IPS-NIHi7 (cell line): ENCODE data around the gene SCARB1.
"Not testable (repeated sequence)": the region's sequence is repeated elsewhere in the genome, so short reads cannot be mapped to it uniquely, and the experiment has no call there.

Experiments used
- DNase-seq: peaks from one replicate; pipeline ENCODE4 v3.0.0; 2012; ENCODE audit warnings: mixed read lengths; ENCODE audit errors: extremely low spot score

Gene SCARB1

DNA sequence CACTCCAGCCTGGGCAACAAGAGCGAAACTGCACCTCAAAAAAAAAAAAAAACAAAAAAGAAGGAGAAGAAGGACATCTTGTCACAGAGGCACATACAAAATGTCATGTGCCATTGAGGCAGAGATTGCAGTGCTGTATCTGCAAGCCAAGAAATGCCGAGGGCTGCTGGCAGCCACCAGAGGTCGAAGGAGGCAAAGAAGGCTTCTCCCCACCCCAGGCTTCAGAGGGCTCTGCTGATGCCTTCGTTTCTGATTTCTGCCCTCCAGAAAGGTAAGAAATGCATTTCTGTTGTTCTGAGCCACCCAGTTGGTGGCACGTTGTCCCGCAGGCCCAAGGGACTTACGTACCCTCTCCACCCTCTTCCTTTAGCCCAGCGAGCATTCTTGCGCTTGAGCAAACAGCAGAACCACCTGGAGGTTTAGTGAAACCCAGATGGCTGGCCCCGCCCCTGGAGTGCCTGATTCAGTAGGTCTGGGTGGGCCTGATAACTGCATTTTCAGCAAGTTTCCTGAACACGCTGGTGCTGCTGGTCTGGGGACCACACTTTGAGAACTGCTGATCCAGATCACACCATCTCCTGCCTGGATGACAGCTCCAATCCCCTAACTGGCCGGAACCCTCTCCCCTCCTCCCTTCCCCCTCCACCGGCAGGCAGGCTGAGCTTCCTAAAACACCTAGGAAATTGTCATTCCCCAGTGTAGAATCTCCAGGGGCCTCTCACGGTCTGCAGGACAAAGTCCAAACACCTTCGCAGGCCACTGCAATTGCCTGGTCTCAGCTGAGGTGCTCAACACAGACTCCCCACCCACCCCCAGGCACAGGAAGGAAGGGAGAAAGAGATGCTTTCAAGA, 21.1 kb upstream of the SCARB1 start:
- DNase-seq = peak; percentile 43

DNA sequence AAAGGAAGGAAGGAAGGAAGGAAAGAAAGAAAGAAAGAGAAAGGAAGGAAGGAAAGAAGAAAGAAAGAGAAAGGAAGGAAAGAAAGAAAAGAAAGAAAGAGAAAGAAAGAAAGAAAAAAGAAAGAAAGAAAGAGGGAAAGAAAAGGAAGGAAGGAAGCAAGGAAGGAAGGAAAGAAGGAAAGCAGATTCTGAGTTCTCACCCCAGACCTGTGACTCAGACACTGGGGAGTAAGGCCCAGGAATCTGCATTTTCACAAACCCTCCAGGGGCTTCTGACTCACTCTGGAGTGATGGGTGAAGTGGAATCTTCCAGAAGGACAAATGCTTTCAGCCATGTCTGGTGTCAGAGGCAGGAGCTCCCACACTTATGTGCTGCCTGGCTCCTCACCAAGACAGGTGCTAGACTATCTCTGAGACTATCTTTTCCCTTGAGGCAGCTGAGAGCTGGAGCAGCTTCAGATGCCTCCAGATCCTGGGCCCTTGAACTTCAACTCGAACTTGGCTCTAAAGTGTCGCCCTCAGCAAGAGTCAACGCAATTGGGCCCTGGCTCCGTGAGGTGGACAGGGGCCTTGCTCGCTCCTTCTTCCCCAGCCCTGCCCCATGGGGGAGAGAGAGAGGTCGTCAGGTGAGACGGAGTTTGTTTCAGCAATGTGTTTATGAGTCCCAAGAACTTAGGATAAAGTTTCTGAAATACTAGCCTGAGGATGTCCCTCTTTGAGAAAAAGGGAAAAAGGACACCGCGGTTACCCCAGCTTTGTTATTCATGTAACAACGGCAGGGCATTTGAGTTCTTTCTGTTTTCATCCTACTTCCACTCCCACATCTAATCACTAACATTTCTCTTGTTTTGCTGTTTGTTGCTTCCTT, 19.8 kb upstream of the SCARB1 start:
- DNase-seq = no peak

DNA sequence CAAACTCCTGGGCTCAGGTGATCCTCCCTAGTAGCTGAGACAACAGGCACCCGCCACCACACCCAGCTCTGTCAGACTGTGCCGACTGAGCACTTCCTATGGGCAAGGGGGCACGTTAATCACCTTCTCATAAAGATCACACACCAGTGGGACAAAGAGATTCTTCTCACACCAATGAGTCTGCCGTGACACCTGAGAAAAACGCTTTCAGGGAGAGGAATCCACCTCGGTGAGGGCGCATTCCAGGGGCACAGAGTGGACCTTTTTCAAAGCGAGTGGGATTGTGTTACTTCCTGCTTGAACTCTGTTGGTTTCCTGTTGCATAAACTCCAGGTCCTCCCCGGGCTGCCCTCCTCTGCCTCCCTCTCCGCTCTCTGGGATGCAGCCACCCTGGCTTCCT, 17.5 kb upstream of the SCARB1 start:
- DNase-seq = no peak

DNA sequence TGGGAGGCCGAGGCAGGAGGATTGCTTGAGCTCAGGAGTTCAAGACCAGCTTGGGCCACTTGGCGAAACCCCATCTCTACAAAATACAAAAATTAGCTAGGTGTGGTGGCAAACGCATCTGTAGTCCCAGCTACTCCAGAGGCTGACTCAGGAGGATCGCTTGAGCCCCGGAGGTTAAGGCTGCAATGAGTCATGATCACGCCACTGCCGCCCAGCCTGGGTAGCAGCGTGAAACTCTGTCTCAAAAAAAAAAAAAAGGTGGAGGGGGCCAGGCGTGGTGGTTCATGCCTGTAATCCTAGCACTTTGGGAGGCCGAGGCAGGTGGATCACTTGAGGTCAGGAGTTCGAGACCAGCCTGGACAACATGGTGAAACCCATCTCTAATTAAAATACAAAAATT, 16.7 kb upstream of the SCARB1 start:
- not testable (repeated sequence) for DNase-seq

DNA sequence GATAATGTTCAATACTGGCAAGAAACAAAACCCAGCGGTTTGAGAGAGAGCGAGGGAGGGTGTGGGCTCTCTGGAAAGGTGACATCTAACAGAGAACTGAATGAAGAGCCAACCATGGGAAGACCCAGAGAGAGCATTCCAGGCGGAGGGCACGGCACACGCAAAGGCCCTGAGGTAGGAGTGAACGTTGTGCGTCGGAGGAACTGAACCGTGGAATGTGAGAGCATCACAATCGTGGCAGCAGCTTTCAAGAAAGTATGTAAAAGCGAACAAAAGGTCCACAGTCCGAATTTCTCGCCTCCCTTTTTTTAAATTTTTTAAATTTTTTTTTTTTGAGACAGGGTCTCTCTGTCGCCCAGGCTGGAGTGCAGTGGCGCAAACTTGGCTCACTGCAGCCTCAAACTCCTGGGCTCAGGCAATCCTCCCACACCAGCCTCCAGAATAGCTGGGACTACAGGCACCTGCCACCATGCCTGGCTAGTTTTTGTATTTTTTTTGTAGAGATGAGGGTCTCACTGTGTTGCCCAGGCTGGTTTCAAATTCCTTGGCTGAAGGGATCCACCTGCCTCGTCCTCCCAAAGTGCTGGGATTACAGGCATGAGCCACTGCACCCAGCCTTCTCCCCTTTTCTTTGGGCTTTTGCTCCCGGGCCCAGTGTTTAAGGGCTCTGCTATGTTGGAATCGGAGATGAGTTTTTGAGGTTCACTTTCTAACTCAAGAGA, 15.3 kb upstream of the SCARB1 start:
- DNase-seq = no peak

DNA sequence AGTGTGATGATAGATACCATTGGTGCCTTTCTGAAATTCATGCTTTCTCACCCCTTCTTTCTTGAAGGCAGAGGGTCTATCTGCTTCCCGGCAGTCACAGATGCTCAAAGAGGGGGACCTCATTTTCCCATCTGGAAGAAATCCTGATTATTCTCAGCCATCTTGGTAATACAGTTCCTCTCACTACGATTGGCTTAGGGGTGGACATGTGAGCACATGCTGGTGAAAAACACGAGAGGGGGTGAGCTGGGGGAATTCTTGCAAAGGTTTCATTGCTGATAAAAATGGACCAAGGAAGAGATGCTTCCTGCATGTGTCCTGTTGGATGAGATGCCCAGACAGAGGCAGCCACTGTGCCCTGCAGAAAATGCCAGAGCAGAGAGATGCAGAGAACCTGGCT, 13.8 kb upstream of the SCARB1 start:
- DNase-seq = no peak

DNA sequence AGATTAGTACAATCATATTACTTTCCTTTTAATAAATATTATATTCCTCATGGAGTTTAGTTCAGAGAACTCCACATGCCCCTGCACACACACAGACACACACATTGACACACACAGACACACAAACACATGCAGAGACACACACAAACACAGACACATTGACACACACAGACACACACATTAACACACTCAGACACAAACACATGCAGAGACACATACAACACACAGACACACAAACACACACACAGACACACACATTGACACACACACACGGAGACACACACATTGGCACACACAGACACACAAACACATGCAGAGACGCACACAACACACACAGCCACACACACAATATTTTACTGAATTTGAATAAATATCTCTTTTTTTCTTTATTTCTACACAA, 12.5 kb upstream of the SCARB1 start:
- no peak for DNase-seq

DNA sequence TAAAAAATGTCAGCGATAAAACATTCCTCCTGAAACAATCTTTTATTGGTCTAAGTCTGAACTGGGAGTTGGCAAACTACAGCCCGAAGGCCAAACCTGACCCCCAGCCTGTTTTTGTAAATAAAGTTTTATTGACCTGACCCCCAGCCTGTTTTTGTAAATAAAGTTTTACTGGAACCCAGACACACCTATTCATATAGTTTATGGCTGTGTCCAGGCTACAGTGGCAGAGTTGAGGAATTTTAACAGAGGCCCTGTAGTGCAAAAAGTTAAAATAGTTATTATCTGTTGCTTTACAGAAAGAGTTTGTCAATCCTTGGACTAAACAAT, 12.1 kb upstream of the SCARB1 start:
- DNase-seq = no peak

DNA sequence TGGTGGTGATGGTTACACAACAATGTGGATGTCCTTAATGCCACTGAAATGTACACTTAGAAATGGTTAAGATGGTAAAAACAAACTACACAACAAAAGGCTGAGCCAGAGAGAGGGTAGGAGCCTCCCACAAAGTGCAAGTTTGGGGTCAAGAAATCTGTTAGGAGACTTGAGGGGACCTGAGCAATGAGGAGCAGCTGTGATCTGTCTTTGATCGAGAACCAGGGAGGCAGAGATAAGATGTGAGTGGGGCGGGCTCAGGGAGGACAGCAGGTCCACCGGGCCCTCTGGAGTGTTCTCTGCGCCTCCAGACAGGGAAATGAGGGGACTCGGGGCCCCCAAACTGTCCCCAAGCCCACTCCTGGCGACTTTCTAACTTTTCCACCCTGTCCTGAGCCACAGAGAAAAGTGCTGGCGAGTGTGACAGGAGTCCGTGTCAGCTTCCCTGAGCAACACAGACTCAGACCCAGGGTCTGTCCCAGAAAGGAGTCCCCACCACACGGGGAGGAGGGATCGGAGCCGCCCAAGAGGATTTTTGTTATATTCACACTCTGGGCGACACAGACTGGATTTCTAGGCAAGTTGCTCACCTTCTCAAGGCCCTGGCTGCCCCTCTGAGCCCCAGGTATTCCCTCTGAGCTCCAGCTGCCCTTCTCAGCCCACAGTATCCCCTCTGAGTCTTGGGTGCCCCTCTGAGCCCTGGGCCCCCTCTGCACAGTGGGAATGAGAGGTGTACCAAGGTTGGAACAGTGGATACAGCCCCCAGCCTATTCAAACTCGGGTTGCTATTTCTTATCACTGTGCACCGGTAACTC, 11.5 kb upstream of the SCARB1 start:
- no peak for DNase-seq

DNA sequence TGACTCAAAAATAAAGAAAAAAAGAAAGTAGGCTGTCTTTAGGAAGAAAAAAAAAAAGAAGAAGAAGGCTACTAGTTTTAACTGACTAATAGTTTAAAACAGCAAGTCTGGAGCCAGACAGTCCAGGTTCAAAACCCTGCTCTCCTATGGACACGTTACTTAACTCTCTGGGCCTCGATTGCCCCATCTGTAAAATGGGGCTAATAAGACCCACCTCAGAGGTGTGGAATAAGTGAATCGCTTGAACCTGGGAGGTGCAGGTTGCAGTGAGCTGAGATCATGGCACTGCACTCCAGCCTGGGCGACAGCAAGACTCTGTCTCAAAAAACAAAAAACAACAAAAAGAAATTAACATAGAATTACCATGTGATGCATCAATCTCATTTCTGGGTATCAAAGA, 10.5 kb upstream of the SCARB1 start:
- DNase-seq = no peak

DNA sequence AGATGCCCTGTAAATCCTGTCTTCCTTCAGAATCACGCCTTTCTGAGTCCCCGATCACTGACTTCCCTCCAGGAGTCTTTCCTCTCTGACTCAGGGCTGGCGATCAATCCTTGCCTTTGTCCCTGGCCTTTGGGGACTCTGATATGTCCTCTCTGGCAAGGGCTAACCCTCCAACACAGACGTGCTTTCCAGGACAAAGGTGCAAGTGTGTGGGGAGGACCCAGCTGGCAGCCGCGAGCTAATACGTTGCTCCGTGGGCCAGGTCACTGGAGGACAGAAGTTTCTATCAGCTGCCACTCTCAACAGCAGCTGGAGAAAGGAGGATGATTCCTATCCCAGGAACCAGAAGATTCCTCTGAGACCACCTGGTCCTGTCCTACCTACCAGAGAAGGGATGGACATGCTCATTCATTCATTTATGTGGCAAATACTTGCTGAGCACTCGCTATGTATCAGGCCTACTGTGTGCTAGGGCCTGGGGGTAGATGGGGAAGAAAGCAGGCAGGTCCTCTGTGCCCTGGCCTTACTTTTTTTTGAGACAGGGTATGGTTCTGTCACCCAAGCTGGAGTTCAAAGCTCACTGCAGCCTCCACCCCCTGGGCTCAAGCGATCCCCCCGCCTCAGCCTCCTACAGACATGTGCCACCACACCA, 8.5 kb upstream of the SCARB1 start:
- no peak for DNase-seq

DNA sequence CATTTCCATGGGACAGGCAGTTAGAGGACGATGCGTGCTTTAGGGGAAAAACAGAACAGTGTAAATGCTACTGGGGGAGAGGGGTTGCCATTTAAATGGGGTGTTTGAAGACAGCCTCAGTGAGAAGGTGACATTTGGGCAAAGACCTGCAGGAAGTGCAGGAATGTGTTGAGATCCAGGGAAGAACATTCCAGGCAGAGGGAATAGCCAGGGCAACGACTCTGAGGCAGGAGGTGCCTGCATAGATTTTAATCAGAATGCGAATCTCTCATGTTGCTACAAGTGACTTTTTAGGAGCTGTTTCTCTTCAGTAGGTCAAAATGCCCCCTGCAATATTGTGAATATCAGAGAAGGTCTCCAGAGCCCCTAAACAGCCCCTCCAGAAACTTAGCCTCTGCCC, 7.6 kb upstream of the SCARB1 start:
- DNase-seq = no peak

DNA sequence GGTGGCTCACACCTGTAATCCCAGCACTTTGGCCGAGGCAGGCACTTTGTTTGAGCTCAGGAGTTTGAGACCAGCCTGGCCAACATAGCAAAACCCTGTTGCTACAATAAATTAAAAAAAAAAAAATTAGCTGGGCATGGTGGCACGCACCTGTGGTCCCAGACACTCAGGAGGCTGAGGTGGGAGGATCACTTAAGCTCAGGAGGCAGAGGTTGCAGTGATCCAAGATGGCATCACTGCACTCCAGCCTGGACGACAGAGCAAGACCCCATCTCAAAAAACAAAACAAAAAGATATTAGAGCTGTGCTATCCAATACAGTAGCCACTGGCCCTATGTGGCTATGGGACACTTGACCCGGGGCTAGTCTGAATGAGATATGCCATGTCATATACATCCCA, 6.9 kb upstream of the SCARB1 start:
- DNase-seq = no peak

DNA sequence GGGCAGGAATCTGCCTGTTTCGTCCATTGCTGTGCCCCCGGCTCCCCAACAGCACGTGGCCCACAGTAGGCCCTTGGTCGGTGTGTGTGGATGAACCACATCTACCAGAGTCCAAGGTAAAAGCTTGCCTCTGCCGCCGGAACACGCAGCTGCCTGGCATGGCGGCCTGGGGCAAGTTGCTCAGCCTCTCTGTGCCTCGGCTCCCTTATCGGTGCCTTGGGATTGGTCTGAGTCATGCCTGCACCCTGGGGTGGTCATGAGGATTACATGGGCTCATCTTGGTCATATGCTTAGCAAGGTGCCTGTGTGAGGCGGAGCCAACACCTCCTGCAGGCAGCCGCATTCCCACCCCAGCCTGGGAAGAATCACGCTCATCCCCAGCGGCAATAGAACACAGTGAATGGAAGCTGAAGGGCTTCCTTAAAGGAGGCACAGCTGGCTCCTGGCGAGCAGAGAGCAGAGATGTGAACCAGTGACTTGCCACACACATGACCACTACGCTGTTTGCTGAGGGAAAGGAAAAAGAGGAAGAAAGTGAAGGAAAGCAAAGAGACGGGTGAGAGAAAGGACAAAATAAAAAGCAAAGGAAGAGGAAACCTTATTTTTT, 5.5 kb upstream of the SCARB1 start:
- DNase-seq = peak; percentile 71

DNA sequence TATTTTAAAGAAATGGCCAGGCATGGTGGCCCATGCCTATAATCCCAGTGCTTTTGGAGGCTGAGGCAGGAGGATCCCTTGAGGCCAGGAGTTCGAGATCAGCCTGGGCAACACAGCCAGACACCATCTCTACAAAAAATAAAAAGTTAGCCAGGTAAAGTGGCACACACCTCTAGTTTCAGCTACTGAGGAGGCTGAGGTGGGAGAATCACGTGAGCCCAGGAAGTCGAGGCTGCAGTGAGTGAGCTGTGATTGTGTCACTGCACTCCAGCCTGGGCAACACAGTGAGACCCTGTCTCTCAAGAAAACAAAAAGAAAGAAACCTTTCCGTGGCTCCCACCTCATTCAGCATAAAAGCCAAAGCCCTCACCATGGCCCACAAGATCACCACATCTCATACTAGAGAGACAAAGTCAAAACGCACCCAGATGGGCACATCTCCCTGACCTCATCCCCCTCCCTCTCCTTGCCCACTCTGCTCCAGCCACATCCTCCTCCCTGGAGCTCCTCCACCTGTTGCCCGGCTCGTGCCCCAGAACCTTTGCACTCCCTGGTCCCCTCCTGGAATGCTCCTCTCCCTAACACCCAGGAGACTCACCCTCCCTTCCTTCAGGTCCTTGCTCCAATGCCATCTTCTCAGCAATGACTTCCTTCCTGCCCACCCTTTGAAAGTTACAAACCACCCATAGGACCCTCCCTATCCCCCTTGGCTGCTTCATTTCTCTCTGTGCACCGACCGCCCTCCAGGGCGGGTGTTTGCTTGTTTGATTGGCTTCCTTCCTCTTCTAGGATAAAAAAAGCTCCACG, 4.8 kb upstream of the SCARB1 start:
- no peak for DNase-seq

DNA sequence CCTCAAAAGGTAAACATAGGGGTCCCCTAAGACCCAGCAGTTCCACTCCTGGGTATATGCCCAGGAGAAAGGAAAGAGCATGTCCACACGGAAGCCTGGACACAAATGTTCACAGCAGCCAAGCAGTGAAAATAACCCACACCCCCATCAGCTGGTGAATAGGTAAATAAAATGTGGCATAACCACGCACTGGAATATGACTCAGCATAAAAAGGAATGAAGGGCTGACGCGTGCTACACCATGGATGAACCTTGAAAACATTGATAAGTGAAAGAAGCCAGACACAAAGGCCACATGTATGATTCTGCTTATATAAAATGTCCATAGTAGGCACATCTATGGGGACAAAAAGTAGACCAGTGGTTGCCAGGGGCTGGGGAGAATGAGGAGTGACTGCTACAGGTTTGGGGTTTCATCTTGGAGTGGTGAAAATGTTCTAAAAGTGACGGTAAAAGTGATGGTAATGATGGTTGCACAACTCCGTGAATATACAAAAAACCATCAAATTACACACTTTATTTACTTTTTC, 3.8 kb upstream of the SCARB1 start:
- no peak for DNase-seq

DNA sequence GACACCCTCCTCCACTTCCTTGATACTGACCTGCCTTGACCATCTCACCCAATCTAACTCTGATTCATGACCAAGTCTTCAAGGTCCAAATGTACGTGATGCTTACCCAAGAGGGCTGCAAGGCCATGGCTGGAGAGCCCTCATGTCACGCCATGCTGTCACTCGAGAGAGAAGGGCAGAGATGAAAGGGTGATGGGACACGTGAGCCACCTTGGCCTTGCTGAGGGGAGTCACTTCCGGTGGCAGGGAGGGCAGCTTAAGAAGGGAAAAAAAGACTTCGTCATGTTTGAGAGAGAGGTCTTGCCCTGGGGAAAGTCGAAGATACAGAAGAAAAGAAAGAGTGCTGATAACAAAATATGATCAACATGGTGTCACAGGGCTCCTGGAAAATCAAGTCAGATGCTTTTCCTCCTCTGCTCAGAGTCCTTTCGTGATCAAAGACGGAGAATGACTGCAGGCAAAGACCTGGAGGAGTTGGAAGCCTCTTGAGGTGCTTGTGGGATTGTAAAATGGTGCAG, 3.3 kb upstream of the SCARB1 start:
- no peak for DNase-seq

DNA sequence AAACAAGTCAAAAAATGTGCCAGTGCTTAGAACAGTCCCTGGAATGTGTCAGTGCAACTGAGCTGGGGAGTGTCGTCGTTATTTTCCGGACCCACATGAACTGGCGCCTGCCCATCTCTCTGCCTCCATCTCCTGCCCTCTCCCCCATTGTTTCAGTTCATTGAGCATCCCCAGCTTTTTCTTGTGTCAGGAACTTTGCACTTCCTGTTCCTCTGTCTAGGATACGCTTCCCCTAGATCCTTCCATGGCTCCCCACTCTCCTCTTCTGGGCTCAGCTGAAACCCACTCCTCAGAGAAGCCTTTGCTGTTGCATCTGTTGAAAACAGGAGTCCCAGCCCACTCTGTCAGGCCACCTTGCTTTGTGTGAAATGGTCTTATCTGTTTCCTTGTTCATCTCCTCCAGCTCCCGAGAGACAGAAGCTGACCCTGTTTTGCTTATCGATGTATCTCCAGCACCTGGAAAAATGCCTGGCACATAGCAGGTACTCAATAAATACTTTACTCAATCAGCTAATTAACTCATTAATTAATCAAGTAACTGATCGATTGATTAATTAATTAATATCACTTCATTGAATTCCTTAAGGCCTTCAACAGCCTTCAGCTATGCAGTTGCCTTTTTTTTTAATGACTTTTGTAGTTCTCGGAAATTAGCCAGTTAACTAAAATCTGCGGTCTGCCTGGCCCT, 2.7 kb upstream of the SCARB1 start:
- DNase-seq = no peak

DNA sequence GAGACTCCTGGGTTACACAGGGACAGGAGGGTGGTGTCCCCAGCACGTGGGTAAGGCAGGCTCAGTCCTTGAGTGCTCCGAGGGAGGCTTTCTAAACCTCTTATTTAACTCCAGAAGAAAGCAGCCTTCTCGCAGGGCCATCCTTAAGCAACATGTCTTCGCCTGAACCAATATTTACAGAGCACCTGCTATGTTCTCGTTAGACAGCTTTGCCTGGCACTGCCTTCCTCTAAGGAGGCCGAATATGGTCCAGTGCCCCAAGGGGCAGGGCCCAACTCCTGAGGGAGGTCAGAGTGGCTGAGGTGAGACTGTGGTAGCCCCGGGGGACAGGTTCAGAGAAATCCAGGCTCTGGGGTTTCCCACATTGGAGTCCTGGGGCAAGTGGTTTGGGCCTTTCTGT, 2.1 kb upstream of the SCARB1 start:
- DNase-seq = no peak
